ENCODE data around the gene TRAF7.

Gene TRAF7

GRCh38 chr16:2226245-2226793 lies 70.7 kb downstream of the TRAF7 start:
- no peak for DNase-seq

- no peak for DNase-seq
Measured at GRCh38 chr16:2226918-2227317, 71.3 kb downstream of the TRAF7 start.
